Caco-2 (cell line): Measurements from ENCODE around the gene NFIA. TPM values are rescaled to one million over a fixed set of nuclear protein-coding genes. Genes with fewer than 3 reads are reported as not detected.

Experiments
- BruUV-seq: library from RNA; stranded (reverse); fragments of 400-500 nt; replicated peaks from 2 replicates; lab custom pipeline; 2021; lab: Mats Ljungman, UMichigan
- CTCF ChIA-PET: fragments of 300-600 bp; sonication (Branson Sonifier 250); formaldehyde crosslinking; loops from one replicate; lab custom pipeline; 2022; ENCODE audit warnings: antibody characterized with exemption; lab: Charles Lee
- POLR2A ChIA-PET: fragments of 300-600 bp; sonication (Branson Sonifier 250); formaldehyde crosslinking; loops from one replicate; lab custom pipeline; 2022; ENCODE audit warnings: antibody characterized with exemption; lab: Charles Lee
- DNase-seq, 2 experiments: peaks; one replicate each; pipeline versions ENCODE4 v3.0.0 to v3.0.0-alpha.2; 2020 to 2022
- H3K27me3 ChIP-seq: replicated peaks from 2 replicates; pipeline ENCODE4 v1.6.0; 2011; ENCODE audit warnings: low read length; ENCODE audit not compliant: control insufficient read depth, insufficient read depth
- H3K36me3 ChIP-seq: 2 replicates; pipeline ENCODE4 v1.5.1; 2011; ENCODE audit warnings: low read length; ENCODE audit not compliant: control insufficient read depth, insufficient read depth
- H3K4me1 ChIP-seq: fragments of 250-450 bp; sonication (Bioruptor Pico); 2 replicates; pipeline ENCODE4 v1.5.1; 2020; ENCODE audit warnings: mild to moderate bottlenecking
- H3K4me3 ChIP-seq: 2 replicates; pipeline ENCODE4 v1.5.1; 2011; ENCODE audit warnings: low read depth, mild to moderate bottlenecking, control low read depth, low read length
- H3K9me3 ChIP-seq: fragments of 250-450 bp; sonication (Bioruptor Pico); 2 replicates; pipeline ENCODE4 v1.5.1; 2020; ENCODE audit warnings: mild to moderate bottlenecking, moderate library complexity
- H3K27ac Mint-ChIP-seq: one replicate; pipeline ENCODE4 v1.8.0; 2022; ENCODE audit warnings: mixed read lengths; ENCODE audit not compliant: unreplicated experiment
- H3K27me3 Mint-ChIP-seq: one replicate; pipeline ENCODE4 v1.8.0; 2022; ENCODE audit warnings: mixed read lengths; ENCODE audit not compliant: insufficient read depth, unreplicated experiment
- H3K36me3 Mint-ChIP-seq: one replicate; pipeline ENCODE4 v1.8.0; 2022; ENCODE audit warnings: mild to moderate bottlenecking, mixed read lengths; ENCODE audit not compliant: insufficient read depth, unreplicated experiment
- H3K4me1 Mint-ChIP-seq: one replicate; pipeline ENCODE4 v1.8.0; 2022; ENCODE audit warnings: low read depth, mixed read lengths; ENCODE audit not compliant: unreplicated experiment
- H3K4me3 Mint-ChIP-seq: one replicate; pipeline ENCODE4 v1.8.0; 2022; ENCODE audit warnings: mild to moderate bottlenecking, moderate library complexity, mixed read lengths; ENCODE audit not compliant: unreplicated experiment
- H3K9me3 Mint-ChIP-seq: one replicate; pipeline ENCODE4 v1.8.0; 2022; ENCODE audit warnings: mixed read lengths; ENCODE audit not compliant: unreplicated experiment
- CTCF ChIP-seq, 2 experiments: fragments of 200-600 bp in 1 of 2; IDR thresholded peaks; 1 replicate in 1 of 2; 2 replicates in 1 of 2; pipeline versions ENCODE4 v1.5.1 to v1.8.0; 2011 to 2022; ENCODE audit warnings: antibody characterized with exemption in 1 of 2, control low read depth in 1 of 2, inconsistent platforms in 1 of 2, low read depth in 1 of 2, low read length in 1 of 2, mild to moderate bottlenecking in 1 of 2, moderate library complexity in 1 of 2; ENCODE audit not compliant: insufficient read depth in 1 of 2, severe bottlenecking in 1 of 2, unreplicated experiment in 1 of 2
- intact Hi-C: fragments of 100-400 bp; cut with micrococcal nuclease; formaldehyde crosslinking; loops from one replicate; pipeline ENCODE4 v1.10.0; 2022; ENCODE audit not compliant: unreplicated experiment
- total RNA-seq: library from RNA; stranded (reverse); gene quantifications from 2 replicates; pipeline ENCODE4 v1.2.3, GENCODE V29; 2022

The NFIA gene
- total RNA-seq, 1 experiment from 2014 or later, result 1.4 TPM

GRCh38 chr1:61043010-61043820, 39.1 kb upstream of the NFIA start:
- Histone ChIP-seq H3K4me3 (no peak overlapping the region), H3K4me1 (no peaks in the 10 kb centered on the region), H3K27me3 (no peaks in the 10 kb centered on the region), H3K9me3 (no peaks in the 10 kb centered on the region), H3K36me3 (no peaks in the 10 kb centered on the region)
- DNase-seq, result peak in 1 of 2 experiments; percentile 32
- no TSS peak for BruUV-seq
- H3K36me3 Mint-ChIP-seq, result no peaks in the 10 kb centered on the region
- no peak overlapping the region for H3K4me3 Mint-ChIP-seq
- ChIA-PET POLR2A (no interaction called here), CTCF (interaction anchor here (0.6 to 1.3 kb wide), 3 partner anchors 28 to 64 kb away, joined by 3 to 4 read pairs (median 3); no protein-coding TSS in a partner anchor)
- no peak overlapping the region for H3K27ac Mint-ChIP-seq
- no peaks in the 10 kb centered on the region for H3K4me1 Mint-ChIP-seq
- intact Hi-C loops, result loop anchor here (2.0 kb wide), 1 partner anchor 194 kb away; no protein-coding TSS in a partner anchor
- peaks cover 5% of the 10 kb centered on the region for H3K27me3 Mint-ChIP-seq
- TF ChIP-seq CTCF (IDR thresholded peaks at IDR 0.05; ENCODE audit: insufficient read depth in 1 of 2, low read depth in 1 of 2, low read length in 1 of 2, severe bottlenecking in 1 of 2, unreplicated experiment in 1 of 2), result peak in 1 of 2 experiments; percentile 45
- no peaks in the 10 kb centered on the region for H3K9me3 Mint-ChIP-seq

- POLR2A ChIA-PET, result no interaction called here
- Histone ChIP-seq H3K36me3 (no peaks in the 10 kb centered on the region), H3K4me1 (no peaks in the 10 kb centered on the region), H3K27me3 (no peaks in the 10 kb centered on the region), H3K9me3 (no peaks in the 10 kb centered on the region), H3K4me3 (no peak overlapping the region)
- no peak for TF ChIP-seq CTCF (IDR thresholded peaks at IDR 0.05; ENCODE audit: insufficient read depth in 1 of 2, low read depth in 1 of 2, low read length in 1 of 2, severe bottlenecking in 1 of 2, unreplicated experiment in 1 of 2)
- intact Hi-C loops, result no loop called here
- Mint-ChIP-seq H3K27me3 (peaks cover 3% of the 10 kb centered on the region), H3K4me3 (no peak overlapping the region), H3K9me3 (no peaks in the 10 kb centered on the region), H3K36me3 (no peaks in the 10 kb centered on the region), H3K27ac (no peak overlapping the region), H3K4me1 (no peaks in the 10 kb centered on the region)
- DNase-seq, result no peak
- no TSS peak for BruUV-seq
- CTCF ChIA-PET, result no interaction called here
These were observed 35.9 kb upstream of the NFIA start for GRCh38 chr1:61046434-61046833.

- no peaks in the 10 kb centered on the region for H3K4me1 Mint-ChIP-seq
- H3K9me3 Mint-ChIP-seq, result no peaks in the 10 kb centered on the region
- H3K4me3 Mint-ChIP-seq, result no peak overlapping the region
- no peaks in the 10 kb centered on the region for H3K36me3 ChIP-seq
- no peak overlapping the region for H3K4me3 ChIP-seq
- no peak overlapping the region for H3K27ac Mint-ChIP-seq
- no peak for DNase-seq
- no peaks in the 10 kb centered on the region for H3K27me3 ChIP-seq
- POLR2A ChIA-PET, result no interaction called here
- H3K36me3 Mint-ChIP-seq, result no peaks in the 10 kb centered on the region
- no peak for TF ChIP-seq CTCF (IDR thresholded peaks at IDR 0.05; ENCODE audit: insufficient read depth in 1 of 2, low read depth in 1 of 2, low read length in 1 of 2, severe bottlenecking in 1 of 2, unreplicated experiment in 1 of 2)
- CTCF ChIA-PET, result no interaction called here
- no peaks in the 10 kb centered on the region for H3K4me1 ChIP-seq
- no peaks in the 10 kb centered on the region for H3K9me3 ChIP-seq
- intact Hi-C loops, result no loop called here
- BruUV-seq, result no TSS peak
- H3K27me3 Mint-ChIP-seq, result peaks cover 3% of the 10 kb centered on the region
These were observed 35.3 kb upstream of the NFIA start for GRCh38 chr1:61047061-61047460.
